Liver (tissue), 9 donors: ENCODE measurements around the gene RETREG3. TPM values are rescaled to one million over a fixed set of nuclear protein-coding genes. Genes with fewer than 3 reads are reported as not detected.
A peak's percentile ranks its signal among the peaks of the same experiment; 100 is the strongest.

Experiments
- DNase-seq: peaks from one replicate; pipeline ENCODE4 v3.0.0-alpha.2; 2017; ENCODE audit warnings: low spot score
- H3K27ac ChIP-seq, 2 donors: one replicate each; pipeline ENCODE4 v1.7.0; 2013; ENCODE audit warnings: inconsistent platforms in 2 of 2, low read length in 2 of 2, control low read depth in 1 of 2, low read depth in 1 of 2, mild to moderate bottlenecking in 1 of 2
- H3K27me3 ChIP-seq, 4 donors: one replicate each; pipeline versions ENCODE4 v1.6.1 to v1.7.0; 2013; ENCODE audit warnings: low read length in 3 of 4, inconsistent platforms in 1 of 4, mild to moderate bottlenecking in 1 of 4, moderate library complexity in 1 of 4; ENCODE audit not compliant: control insufficient read depth in 4 of 4, insufficient read depth in 4 of 4
- H3K36me3 ChIP-seq, 4 donors: one replicate each; pipeline versions ENCODE4 v1.6.1 to v1.7.0; 2013; ENCODE audit warnings: low read length in 3 of 4, mild to moderate bottlenecking in 3 of 4, low read depth in 1 of 4, moderate library complexity in 1 of 4; ENCODE audit not compliant: control insufficient read depth in 4 of 4, insufficient read depth in 3 of 4
- H3K4me1 ChIP-seq, 4 donors: one replicate each; pipeline versions ENCODE4 v1.6.1 to v1.7.0; 2013; ENCODE audit warnings: low read length in 3 of 4, mild to moderate bottlenecking in 3 of 4, moderate library complexity in 1 of 4; ENCODE audit not compliant: control insufficient read depth in 4 of 4, insufficient read depth in 4 of 4
- H3K4me3 ChIP-seq, 3 donors: one replicate each; pipeline versions ENCODE4 v1.6.1 to v1.7.0; 2013; ENCODE audit warnings: low read length in 3 of 3, control low read depth in 1 of 3, low read depth in 1 of 3, mild to moderate bottlenecking in 1 of 3
- H3K9ac ChIP-seq, 2 donors: one replicate each; pipeline ENCODE4 v1.7.0; 2013; ENCODE audit warnings: low read length in 2 of 2, mild to moderate bottlenecking in 2 of 2, moderate library complexity in 2 of 2, control low read depth in 1 of 2, low read depth in 1 of 2
- H3K9me3 ChIP-seq, 4 donors: one replicate each; pipeline versions ENCODE4 v1.6.1 to v1.7.0; 2013; ENCODE audit warnings: low read length in 3 of 4; ENCODE audit not compliant: control insufficient read depth in 4 of 4
- EGR1 ChIP-seq, 2 donors: IDR thresholded peaks; 2 replicates each; pipeline ENCODE4 v1.6.1; 2016 to 2018; ENCODE audit warnings: antibody characterized with exemption in 2 of 2, low read depth in 2 of 2
- FOXA1 ChIP-seq: IDR thresholded peaks from 2 replicates; pipeline ENCODE4 v1.6.1; 2016; ENCODE audit warnings: antibody characterized with exemption
- FOXA2 ChIP-seq: IDR thresholded peaks from 2 replicates; pipeline ENCODE4 v1.6.1; 2016; ENCODE audit warnings: antibody characterized with exemption
- GABPA ChIP-seq, 2 donors: IDR thresholded peaks in 1 of 2; conservative IDR thresholded peaks in 1 of 2; 2 replicates each; pipeline ENCODE4 v1.6.1; 2016; ENCODE audit warnings: antibody characterized with exemption in 2 of 2, mild to moderate bottlenecking in 1 of 2, moderate library complexity in 1 of 2
- HNF4A ChIP-seq, 2 donors: conservative IDR thresholded peaks; 2 replicates each; pipeline ENCODE4 v1.6.1; 2016; ENCODE audit warnings: antibody characterized with exemption in 2 of 2, mild to moderate bottlenecking in 2 of 2
- HNF4G ChIP-seq: IDR thresholded peaks from 2 replicates; pipeline ENCODE4 v1.6.1; 2016; ENCODE audit warnings: antibody characterized with exemption
- JUND ChIP-seq, 2 donors: IDR thresholded peaks; 2 replicates each; pipeline ENCODE4 v1.6.1; 2016; ENCODE audit warnings: antibody characterized with exemption in 2 of 2
- NR2F2 ChIP-seq: IDR thresholded peaks from 2 replicates; pipeline ENCODE4 v1.6.1; 2016; ENCODE audit warnings: antibody characterized with exemption
- RAD21 ChIP-seq, 2 donors: IDR thresholded peaks; 2 replicates each; pipeline ENCODE4 v1.6.1; 2016; ENCODE audit warnings: antibody characterized with exemption in 2 of 2, mild to moderate bottlenecking in 2 of 2
- RXRA ChIP-seq, 2 donors: IDR thresholded peaks; 2 replicates each; pipeline ENCODE4 v1.6.1; 2017 to 2018; ENCODE audit warnings: antibody characterized with exemption in 2 of 2, mild to moderate bottlenecking in 1 of 2
- SP1 ChIP-seq: IDR thresholded peaks from 2 replicates; pipeline ENCODE4 v1.6.1; 2018; ENCODE audit warnings: antibody characterized with exemption, mild to moderate bottlenecking
- YY1 ChIP-seq: IDR thresholded peaks from 2 replicates; pipeline ENCODE4 v1.6.1; 2016; ENCODE audit warnings: antibody characterized with exemption, mild to moderate bottlenecking
- WGBS: extraction: QIAGEN DNeasy Blood & Tissue Kit; methylation state at CpG from one replicate; pipeline ENCODE4 v1.1.7; 2013; 5-methylcytosine and 5-hydroxymethylcytosine counted together
- polyA plus RNA-seq, 2 donors: library from polyadenylated mRNA; stranded (reverse) in 1 of 2; unstranded in 1 of 2; fragments of 200-250 nt in 1 of 2; fragments of >200 nt in 1 of 2; fragmentation: Nextera tagmentation in 1 of 2; extraction: Ambion mirVana in 1 of 2; gene quantifications; one replicate each; pipeline versions ENCODE4 v1.2.1 to v1.2.3, GENCODE V29; 2013 to 2015
- total RNA-seq, 2 donors: library from RNA; depleted of rRNA; stranded (reverse); fragments of >200 nt; gene quantifications; one replicate each; pipeline ENCODE4 v1.2.3, GENCODE V29; 2014
- TF ChIP-seq, protein P1 (sequence below): IDR thresholded peaks from 2 replicates; pipeline ENCODE4 v1.6.1; 2016; ENCODE audit warnings: antibody characterized with exemption
- TF ChIP-seq, protein P2 (sequence below): IDR thresholded peaks from 2 replicates; pipeline ENCODE4 v1.6.1; 2016; ENCODE audit warnings: antibody characterized with exemption
- TF ChIP-seq, protein P3 (sequence below): IDR thresholded peaks from 2 replicates; pipeline ENCODE4 v1.6.1; 2016; ENCODE audit warnings: antibody characterized with exemption, mild to moderate bottlenecking
- TF ChIP-seq, protein P4 (sequence below): IDR thresholded peaks from 2 replicates; pipeline ENCODE4 v1.6.1; 2016; ENCODE audit warnings: antibody characterized with exemption
- donor health status: healthy.
- donor health status: healthy.
- donor health status: healthy.
- donor health status: healthy.
- donor health status: healthy.

RETREG3 gene
- total and polyA plus RNA-seq, 4 donors: 9.0 to 44.3 (median 26.6) TPM

DNA sequence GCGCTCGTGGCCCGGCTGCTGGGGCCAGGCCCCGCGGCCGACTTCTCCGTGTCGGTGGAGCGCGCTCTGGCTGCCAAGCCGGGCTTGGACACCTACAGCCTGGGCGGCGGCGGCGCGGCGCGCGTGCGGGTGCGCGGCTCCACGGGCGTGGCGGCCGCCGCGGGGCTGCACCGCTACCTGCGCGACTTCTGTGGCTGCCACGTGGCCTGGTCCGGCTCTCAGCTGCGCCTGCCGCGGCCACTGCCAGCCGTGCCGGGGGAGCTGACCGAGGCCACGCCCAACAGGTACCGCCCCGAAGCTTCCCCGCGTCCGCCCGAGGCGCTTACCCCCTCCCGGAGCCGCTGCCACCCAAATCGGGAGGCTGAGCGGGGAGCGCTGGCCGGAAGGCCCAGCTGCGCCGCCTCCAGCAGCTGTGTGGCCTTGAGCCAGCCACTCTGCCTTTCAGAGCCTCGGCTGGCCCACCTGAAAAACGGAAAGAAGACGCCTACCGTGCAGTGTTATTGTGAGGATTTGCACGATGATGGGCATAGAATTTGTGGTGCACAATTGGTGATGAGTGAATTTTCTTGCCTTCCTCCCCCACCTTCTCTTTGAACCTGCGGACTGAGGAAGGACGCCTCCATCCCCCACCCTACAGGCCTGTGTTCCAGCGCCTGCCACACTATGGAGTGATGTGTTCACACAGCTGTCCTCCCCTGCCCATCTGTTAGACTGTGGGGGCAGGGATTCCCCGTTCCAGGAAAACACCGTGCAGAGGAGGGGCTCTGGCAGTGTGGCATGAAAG, 72.6 kb downstream of the RETREG3 start:
- H3K27ac ChIP-seq: peak overlapping the region; percentile 91 to 96
- peaks cover 15 to 32% (median 23%) of the 10 kb centered on the region in 4 donors for H3K4me1 ChIP-seq

DNA sequence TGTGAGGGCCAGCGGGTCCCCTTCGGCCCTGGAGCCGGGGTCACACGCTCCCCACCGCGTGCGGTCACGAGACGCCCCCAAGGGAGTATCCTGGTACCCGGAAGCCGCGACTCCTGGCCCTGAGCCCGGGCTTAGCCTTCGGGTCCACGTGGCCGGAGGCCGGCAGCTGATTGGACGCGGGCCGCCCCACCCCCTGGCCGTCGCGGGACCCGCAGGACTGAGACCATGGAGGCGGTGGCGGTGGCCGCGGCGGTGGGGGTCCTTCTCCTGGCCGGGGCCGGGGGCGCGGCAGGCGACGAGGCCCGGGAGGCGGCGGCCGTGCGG, 73.2 kb downstream of the RETREG3 start, which contains the start of gene NAGLU:
TSS of gene NAGLU (plus strand) at position 194 of the 324 bp plus-strand sequence. CDS start at position 226, 32 bp downstream.
- Histone ChIP-seq H3K27ac (peak within 1 kb of the TSS; percentile 91 to 96), H3K9me3 (no peaks in the 10 kb centered on the region), H3K36me3 (peaks cover 0 to 13% (median 6%) of the 10 kb centered on the region in 4 donors), H3K27me3 (no peaks in the 10 kb centered on the region), H3K4me3 (peak within 1 kb of the TSS; percentile 59 to 81 (median 80)), H3K9ac (peak within 1 kb of the TSS; percentile 72 to 96), H3K4me1 (peaks cover 15 to 37% (median 28%) of the 10 kb centered on the region in 4 donors)
- WGBS: under 1% methylated on average over 40 of the region's 40 CpGs
- TF ChIP-seq FOXA1 (no peak), HNF4A (conservative IDR thresholded peaks at IDR 0.05) (peak in 1 of 2 donors; percentile 15), FOXA2 (no peak), HNF4G (no peak), YY1 (peak; percentile 27), RXRA (IDR thresholded peaks at IDR 0.05) (peak; percentile 46 to 62), SP1 (peak; percentile 3), JUND (IDR thresholded peaks at IDR 0.05) (no peak), NR2F2 (peak; percentile 56), EGR1 (IDR thresholded peaks at IDR 0.05; ENCODE audit: low read depth in 2 of 2) (no peak)
- TF ChIP-seq, protein P1, sequence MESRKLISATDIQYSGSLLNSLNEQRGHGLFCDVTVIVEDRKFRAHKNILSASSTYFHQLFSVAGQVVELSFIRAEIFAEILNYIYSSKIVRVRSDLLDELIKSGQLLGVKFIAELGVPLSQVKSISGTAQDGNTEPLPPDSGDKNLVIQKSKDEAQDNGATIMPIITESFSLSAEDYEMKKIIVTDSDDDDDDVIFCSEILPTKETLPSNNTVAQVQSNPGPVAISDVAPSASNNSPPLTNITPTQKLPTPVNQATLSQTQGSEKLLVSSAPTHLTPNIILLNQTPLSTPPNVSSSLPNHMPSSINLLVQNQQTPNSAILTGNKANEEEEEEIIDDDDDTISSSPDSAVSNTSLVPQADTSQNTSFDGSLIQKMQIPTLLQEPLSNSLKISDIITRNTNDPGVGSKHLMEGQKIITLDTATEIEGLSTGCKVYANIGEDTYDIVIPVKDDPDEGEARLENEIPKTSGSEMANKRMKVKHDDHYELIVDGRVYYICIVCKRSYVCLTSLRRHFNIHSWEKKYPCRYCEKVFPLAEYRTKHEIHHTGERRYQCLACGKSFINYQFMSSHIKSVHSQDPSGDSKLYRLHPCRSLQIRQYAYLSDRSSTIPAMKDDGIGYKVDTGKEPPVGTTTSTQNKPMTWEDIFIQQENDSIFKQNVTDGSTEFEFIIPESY: peak; percentile 22
- TF ChIP-seq, protein P2, sequence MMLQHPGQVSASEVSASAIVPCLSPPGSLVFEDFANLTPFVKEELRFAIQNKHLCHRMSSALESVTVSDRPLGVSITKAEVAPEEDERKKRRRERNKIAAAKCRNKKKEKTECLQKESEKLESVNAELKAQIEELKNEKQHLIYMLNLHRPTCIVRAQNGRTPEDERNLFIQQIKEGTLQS: no peak
- TF ChIP-seq, protein P3, sequence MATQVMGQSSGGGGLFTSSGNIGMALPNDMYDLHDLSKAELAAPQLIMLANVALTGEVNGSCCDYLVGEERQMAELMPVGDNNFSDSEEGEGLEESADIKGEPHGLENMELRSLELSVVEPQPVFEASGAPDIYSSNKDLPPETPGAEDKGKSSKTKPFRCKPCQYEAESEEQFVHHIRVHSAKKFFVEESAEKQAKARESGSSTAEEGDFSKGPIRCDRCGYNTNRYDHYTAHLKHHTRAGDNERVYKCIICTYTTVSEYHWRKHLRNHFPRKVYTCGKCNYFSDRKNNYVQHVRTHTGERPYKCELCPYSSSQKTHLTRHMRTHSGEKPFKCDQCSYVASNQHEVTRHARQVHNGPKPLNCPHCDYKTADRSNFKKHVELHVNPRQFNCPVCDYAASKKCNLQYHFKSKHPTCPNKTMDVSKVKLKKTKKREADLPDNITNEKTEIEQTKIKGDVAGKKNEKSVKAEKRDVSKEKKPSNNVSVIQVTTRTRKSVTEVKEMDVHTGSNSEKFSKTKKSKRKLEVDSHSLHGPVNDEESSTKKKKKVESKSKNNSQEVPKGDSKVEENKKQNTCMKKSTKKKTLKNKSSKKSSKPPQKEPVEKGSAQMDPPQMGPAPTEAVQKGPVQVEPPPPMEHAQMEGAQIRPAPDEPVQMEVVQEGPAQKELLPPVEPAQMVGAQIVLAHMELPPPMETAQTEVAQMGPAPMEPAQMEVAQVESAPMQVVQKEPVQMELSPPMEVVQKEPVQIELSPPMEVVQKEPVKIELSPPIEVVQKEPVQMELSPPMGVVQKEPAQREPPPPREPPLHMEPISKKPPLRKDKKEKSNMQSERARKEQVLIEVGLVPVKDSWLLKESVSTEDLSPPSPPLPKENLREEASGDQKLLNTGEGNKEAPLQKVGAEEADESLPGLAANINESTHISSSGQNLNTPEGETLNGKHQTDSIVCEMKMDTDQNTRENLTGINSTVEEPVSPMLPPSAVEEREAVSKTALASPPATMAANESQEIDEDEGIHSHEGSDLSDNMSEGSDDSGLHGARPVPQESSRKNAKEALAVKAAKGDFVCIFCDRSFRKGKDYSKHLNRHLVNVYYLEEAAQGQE: no peak
- TF ChIP-seq, protein P4, sequence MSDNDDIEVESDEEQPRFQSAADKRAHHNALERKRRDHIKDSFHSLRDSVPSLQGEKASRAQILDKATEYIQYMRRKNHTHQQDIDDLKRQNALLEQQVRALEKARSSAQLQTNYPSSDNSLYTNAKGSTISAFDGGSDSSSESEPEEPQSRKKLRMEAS: peak; percentile 64
- DNase-seq: peak; percentile 96

More for the DNA sequence above, 72.6 kb downstream of the RETREG3 start:
- peak in 1 of 2 donors; percentile 59 for TF ChIP-seq GABPA (IDR thresholded peaks at IDR 0.05 in 1 of 2, conservative IDR thresholded peaks at IDR 0.05 in 1 of 2)
- TF ChIP-seq, protein P3: peak; percentile 37
- peak in 1 of 2 donors; percentile 21 for TF ChIP-seq RXRA (IDR thresholded peaks at IDR 0.05)
- TF ChIP-seq FOXA1: no peak
- TF ChIP-seq EGR1 (IDR thresholded peaks at IDR 0.05; ENCODE audit: low read depth in 2 of 2): no peak
- peak in 1 of 2 donors; percentile 38 for TF ChIP-seq RAD21 (IDR thresholded peaks at IDR 0.05)
- Histone ChIP-seq H3K27me3 (no peaks in the 10 kb centered on the region), H3K9me3 (no peaks in the 10 kb centered on the region), H3K4me3 (peak overlapping the region; percentile 56 to 81 (median 80)), H3K36me3 (peaks cover 0 to 14% (median 7%) of the 10 kb centered on the region in 4 donors), H3K9ac (peak overlapping the region; percentile 71 to 72)
- peak; percentile 80 for DNase-seq
- WGBS: 2% methylated on average over 65 of the region's 65 CpGs
